Globus pallidus (tissue), 1 donor: ENCODE results near the gene CDCA3.
A peak's percentile ranks its signal among the peaks of the same experiment; 100 is the strongest.
"Not testable (repeated sequence)": the region's sequence is repeated elsewhere in the genome, so short reads cannot be mapped to it uniquely, and the experiment has no call there.

ENCODE experiments used
- DNase-seq: peaks from one replicate; pipeline ENCODE4 v3.0.0-alpha.2; 2015; ENCODE audit warnings: low spot score

The CDCA3 gene

GRCh38 chr12:6872073-6873048, 21.3 kb upstream of the CDCA3 start:
- DNase-seq: peak; percentile 78

- no peak for DNase-seq
Observed at GRCh38 chr12:6871052-6871957, 20.2 kb upstream of the CDCA3 start.

DNA sequence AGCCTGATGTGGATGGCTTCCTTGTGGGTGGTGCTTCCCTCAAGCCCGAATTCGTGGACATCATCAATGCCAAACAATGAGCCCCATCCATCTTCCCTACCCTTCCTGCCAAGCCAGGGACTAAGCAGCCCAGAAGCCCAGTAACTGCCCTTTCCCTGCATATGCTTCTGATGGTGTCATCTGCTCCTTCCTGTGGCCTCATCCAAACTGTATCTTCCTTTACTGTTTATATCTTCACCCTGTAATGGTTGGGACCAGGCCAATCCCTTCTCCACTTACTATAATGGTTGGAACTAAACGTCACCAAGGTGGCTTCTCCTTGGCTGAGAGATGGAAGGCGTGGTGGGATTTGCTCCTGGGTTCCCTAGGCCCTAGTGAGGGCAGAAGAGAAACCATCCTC, 19.2 kb upstream of the CDCA3 start:
- DNase-seq: not testable (repeated sequence)

DNA sequence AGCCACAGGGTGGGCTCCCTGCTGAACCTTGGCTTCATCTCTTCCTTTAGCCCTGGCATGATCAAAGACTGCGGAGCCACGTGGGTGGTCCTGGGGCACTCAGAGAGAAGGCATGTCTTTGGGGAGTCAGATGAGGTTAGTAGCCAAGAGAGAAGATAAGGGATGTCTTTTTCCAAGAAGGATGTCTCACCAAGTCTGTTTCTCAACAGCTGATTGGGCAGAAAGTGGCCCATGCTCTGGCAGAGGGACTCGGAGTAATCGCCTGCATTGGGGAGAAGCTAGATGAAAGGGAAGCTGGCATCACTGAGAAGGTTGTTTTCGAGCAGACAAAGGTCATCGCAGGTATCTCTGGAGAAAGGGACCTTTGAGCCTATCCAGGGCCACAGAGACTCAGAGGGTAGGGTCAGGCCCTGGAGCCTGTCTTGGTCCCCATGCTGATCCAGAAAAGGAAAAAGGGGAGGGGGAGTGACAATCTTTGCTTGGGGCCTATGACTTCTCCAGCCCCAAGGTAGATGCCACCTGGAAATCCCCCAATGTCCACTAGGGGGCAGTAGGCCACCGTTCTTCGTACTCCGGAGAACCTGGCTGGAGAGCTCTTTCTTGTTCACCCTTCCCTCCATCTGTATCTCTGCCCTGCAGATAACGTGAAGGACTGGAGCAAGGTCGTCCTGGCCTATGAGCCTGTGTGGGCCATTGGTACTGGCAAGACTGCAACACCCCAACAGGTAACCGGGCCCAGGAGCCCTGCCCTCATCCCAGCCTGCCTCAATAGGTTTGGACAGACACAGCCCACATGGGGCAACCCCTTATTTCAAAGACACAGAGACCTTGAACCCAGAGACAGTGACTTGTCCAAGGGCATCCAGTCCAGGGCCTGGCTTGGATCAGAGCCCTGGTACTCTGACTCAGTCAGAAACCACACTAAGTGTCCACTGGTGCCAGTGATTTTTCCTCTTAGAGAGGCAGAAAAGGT, 18.2 kb upstream of the CDCA3 start:
- peak; percentile 72 for DNase-seq

GRCh38 chr12:6868211-6869048, 17.3 kb upstream of the CDCA3 start:
- DNase-seq: no peak

DNA sequence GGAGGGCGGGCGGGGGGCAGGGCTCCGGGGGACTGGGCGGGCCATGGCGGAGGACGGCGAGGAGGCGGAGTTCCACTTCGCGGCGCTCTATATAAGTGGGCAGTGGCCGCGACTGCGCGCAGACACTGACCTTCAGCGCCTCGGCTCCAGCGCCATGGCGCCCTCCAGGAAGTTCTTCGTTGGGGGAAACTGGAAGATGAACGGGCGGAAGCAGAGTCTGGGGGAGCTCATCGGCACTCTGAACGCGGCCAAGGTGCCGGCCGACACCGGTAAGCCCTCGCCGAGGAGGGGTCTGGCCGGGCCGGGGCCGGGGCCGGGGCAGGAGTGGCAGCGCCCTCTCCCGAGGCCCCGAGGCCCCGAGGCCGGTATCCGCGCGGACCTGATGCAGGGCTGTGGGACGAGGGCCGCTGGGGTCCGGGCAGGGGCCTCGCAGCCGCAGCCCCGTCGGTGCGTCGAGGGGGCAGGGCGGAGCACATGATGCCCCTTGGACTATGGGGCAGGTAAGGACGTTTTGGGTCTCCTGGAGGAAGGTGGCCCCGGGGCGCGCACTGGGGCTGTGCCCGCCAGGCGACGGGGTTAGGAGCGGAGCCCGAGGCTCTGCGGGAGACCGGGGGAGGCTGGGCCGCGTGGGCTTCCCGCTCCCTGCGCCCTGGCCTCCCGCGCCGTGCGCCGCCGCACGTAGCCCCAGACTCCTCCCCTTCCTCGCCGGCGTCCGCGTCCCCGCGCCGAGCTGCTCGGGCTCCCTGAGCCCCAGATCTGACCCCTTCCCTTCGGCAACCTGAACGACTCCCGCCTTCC, 16.5 kb upstream of the CDCA3 start, which contains the start of gene TPI1:
TPI1 (plus strand) TSS at position 119 of the 798 bp plus-strand sequence; CDS start at position 155, 36 bp downstream.
- DNase-seq: peak; percentile 84

GRCh38 chr12:6866920-6867412, 15.9 kb upstream of the CDCA3 start:
- DNase-seq: no peak

- no peak for DNase-seq
Observed at GRCh38 chr12:6866163-6866919, 15.3 kb upstream of the CDCA3 start.

DNA sequence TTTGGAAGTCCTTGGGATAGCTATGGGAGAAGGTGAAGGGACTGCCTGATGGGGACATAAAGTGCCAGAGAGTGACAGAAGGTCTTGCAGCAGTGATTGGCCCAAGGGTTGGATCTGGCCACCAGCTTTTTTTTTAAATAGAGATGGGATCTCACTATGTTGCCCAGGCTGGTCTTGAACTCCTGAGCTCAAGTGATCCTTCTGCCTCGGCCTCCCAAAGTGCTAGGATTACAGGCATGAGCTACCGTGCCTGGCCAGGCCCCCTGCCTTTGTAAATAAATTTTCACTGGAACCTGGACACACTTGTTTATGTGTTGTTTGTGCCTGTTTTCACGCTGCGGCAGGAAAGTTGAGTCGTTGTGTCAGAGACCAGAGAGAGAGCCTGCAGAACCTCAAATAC, 14.2 kb upstream of the CDCA3 start:
- DNase-seq: not testable (repeated sequence)

DNA sequence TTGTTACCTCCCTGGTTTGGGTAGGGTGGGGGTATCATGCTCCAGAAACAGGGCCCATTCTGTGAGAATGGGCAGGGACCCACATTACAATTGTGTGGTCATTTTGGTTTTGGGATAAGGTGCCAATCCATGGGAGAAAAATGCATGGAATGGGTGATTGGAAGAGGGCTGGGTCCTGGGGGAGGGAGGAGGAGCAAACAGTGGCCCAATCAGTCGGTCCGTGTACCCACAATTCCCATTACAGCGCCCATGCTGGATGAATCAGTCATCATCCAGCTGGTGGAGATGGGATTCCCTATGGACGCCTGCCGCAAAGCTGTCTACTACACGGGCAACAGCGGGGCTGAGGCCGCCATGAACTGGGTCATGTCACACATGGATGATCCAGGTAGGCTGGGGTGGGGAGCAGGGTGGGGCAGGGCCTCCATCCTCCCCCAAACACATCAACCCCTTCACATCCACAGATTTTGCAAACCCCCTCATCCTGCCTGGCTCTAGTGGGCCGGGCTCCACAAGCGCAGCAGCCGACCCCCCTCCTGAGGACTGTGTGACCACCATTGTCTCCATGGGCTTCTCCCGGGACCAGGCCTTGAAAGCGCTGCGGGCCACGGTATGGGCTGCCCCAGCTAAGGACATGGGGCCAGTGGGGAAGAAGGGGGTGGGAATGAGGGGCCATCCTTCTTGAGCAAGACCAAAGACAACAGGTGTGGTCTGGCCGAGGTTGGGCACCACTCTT, 12.7 kb upstream of the CDCA3 start:
- DNase-seq: no peak

DNA sequence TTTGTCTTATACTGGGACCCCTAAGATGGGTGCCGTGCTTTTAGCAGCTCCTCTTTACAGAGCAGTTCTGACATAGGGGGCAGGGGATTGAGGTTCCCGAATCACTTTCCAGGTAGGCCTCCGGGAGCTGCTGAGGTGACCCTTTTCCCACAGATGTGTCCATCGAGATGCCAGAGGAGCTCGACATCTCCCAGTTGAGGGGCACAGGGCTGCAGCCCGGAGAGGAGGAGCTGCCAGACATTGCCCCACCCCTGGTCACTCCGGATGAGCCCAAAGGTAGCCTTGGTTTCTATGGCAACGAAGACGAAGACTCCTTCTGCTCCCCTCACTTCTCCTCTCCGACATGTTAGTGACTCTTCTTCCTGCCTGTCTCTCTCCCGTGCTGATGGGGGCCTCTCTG, 11.9 kb upstream of the CDCA3 start:
- no peak for DNase-seq

DNA sequence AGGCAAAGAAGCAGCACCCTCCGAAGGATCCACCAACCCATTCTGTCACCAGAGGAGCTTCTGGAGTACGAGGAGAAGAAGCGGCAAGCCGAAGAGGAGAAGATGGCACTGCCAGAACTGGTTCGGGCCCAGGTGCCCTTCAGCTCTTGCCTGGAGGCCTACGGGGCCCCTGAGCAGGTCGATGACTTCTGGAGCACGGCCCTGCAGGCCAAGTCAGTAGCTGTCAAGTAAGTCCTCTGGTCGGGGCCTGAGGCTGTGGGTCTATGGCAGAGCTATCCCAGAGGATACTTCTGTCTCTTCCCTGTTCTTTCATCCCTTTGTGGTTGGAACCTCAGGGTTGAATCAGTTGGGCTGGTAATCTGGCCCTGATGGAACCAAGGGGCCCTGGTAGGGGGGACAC, 10.3 kb upstream of the CDCA3 start:
- DNase-seq: no peak

DNA sequence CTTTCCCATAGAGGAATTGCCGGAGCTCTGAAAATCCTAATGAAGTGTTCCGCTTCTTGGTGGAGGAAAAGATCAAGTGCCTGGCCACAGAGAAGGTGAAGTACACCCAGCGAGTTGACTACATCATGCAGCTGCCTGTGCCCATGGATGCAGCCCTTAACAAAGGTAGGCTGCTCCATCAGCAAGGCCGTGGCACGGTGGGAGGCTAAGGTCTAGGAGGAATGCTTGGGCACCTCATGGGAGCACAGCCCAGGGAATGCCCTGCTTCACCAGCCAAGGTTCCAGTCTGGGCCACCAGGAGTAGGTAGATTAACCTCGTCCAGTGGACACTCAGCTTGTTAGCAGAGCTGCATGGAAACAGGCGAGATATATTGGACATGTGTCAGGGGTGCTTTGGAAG, 9.9 kb upstream of the CDCA3 start:
- DNase-seq: no peak

DNA sequence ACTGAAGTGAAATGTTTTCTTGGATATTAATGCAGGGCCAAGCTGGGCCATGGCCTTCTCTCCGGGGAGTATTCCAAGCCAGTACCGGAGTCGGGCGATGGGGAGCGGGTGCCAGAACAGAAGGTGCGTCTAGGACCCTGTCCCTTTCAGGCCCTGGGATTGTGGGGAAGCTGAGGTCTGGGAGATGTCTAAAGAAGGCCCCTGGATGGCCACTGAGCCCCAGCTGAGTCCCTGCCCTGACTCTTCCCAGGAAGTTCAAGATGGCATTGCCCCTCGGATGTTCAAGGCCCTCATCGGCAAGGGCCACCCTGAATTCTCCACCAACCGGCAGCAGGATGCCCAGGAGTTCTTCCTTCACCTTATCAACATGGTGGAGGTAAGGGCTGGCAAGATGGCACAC, 9.0 kb upstream of the CDCA3 start:
- no peak for DNase-seq

DNA sequence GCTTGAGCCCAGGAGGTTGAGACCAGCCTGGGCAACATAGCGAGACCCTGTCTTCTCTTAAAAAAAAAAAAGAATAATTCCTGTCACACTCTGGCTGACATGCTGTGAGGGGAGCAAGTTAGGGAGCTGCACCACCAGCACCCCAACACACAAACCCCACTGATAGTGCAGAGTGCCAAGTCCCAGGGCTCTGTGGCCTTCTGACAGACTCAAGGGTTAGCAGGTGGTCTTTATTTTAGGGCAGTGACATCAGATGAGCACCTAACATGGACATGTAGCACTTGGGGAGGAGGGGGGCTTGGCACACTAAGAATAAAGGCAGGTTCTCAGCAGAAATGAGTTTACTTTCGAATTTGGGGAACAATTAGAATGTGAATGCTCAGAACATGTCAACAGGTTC, 7.7 kb upstream of the CDCA3 start:
- DNase-seq: no peak

DNA sequence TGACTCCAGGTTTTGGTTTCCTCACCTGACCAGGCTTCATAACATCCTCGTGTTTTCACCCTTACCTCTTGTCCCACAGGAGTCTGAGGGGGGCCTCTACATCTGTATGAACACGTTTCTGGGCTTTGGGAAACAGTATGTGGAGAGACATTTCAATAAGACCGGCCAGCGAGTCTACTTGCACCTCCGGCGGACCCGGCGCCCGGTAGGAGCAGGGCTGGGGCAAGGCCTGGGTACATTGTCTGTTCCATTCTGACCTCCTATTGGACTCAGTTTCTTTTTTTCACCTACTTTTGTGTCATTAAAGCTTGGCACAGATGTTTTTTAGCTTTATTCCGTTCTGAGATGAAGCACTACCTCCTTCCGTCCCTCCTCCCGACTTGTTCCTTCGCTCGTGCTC, 4.2 kb upstream of the CDCA3 start:
- no peak for DNase-seq

DNA sequence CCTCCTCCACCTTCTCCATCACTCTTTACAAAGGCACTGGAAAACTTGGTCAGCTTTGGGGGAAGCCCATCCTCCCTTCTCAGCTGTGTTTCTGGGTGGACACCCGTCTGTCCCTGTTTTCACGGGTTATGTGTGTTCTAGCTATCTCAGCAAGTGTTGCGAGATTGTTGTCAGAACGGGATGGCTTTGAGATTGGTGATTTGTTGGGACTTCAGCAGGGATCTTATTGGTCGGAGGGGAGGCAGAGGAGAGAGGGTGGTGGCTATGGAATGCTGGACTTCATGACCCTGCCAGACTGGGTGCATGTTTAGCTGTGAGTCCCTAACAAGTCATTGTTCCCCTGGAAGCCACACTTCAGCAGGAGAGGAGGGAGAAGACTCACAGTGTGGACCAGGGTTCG, 3.0 kb upstream of the CDCA3 start:
- DNase-seq: no peak

GRCh38 chr12:6853626-6854025, 2.5 kb upstream of the CDCA3 start:
- DNase-seq: no peak
